Type B pancreatic cell (in vitro differentiated cells): ENCODE results near the gene WDR5. TPM values are rescaled to one million over a fixed set of nuclear protein-coding genes. Genes with fewer than 3 reads are reported as not detected.
A peak's percentile ranks its signal among the peaks of the same experiment; 100 is the strongest.

Experiments used
- DNase-seq: peaks from one replicate; pipeline ENCODE4 v3.0.0; 2021; ENCODE audit warnings: mixed read lengths; ENCODE audit not compliant: unreplicated experiment; ENCODE audit errors: extremely low spot score
- H3K27ac Mint-ChIP-seq: 2 replicates; pipeline ENCODE4 v1.8.0; 2021; ENCODE audit warnings: mild to moderate bottlenecking, mixed read lengths
- H3K27me3 Mint-ChIP-seq: 2 replicates; pipeline ENCODE4 v1.8.0; 2021; ENCODE audit warnings: mixed read lengths
- H3K36me3 Mint-ChIP-seq: 2 replicates; pipeline ENCODE4 v1.8.0; 2021; ENCODE audit warnings: mixed read lengths
- H3K4me1 Mint-ChIP-seq: one replicate; pipeline ENCODE4 v1.8.0; 2021; ENCODE audit warnings: mixed read lengths; ENCODE audit not compliant: unreplicated experiment
- H3K4me3 Mint-ChIP-seq: 2 replicates; pipeline ENCODE4 v1.8.0; 2021; ENCODE audit warnings: mild to moderate bottlenecking, mixed read lengths
- H3K9me3 Mint-ChIP-seq: 2 replicates; pipeline ENCODE4 v1.8.0; 2021; ENCODE audit warnings: mixed read lengths
- total RNA-seq: library from RNA; stranded (reverse); gene quantifications from 2 replicates; pipeline ENCODE4 v1.2.1, GENCODE V29; 2021; ENCODE audit warnings: low replicate concordance
- TF ChIP-seq, protein P1 (sequence below): fragments of 200-600 bp; sonication (generic); conservative IDR thresholded peaks from 2 replicates; pipeline ENCODE4 v1.5.0; 2021; ENCODE audit warnings: antibody characterized with exemption, mild to moderate bottlenecking

The WDR5 gene
- total RNA-seq, 1 donor from 2014 or later: 45.7 TPM

DNA sequence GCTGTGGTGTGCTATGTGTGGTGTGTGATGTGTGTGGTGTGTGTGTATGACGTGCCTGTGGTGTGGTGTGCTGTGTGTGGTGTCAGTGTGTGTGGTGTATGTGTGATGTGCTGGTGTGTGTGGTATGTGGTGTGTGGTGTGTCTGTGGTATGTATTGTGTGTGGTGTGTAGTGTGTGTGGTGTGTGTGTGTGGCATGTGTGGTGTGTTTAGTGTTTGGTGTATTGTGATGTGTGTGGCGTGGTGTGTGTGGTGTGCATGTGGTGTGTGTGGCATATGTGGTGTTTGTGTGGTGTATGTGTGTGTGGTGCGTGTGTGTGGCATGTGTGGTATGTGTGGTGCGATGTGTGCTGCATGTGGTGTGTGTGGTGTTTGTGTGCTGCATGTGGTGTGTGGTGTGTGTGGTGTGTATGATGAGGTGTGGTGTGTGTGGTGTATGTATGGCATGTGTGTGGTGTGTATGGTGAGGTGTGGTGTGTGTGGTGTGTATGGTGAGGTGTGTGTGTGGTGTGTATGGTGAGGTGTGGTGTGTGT, 46.7 kb downstream of the WDR5 start:
- Mint-ChIP-seq H3K4me1 (peaks cover 17% of the 10 kb centered on the region), H3K4me3 (no peak overlapping the region), H3K27me3 (no peaks in the 10 kb centered on the region), H3K9me3 (peaks cover 5% of the 10 kb centered on the region), H3K27ac (peak overlapping the region; percentile 57), H3K36me3 (no peaks in the 10 kb centered on the region)
- DNase-seq: peak; percentile 25
- TF ChIP-seq, protein P1, sequence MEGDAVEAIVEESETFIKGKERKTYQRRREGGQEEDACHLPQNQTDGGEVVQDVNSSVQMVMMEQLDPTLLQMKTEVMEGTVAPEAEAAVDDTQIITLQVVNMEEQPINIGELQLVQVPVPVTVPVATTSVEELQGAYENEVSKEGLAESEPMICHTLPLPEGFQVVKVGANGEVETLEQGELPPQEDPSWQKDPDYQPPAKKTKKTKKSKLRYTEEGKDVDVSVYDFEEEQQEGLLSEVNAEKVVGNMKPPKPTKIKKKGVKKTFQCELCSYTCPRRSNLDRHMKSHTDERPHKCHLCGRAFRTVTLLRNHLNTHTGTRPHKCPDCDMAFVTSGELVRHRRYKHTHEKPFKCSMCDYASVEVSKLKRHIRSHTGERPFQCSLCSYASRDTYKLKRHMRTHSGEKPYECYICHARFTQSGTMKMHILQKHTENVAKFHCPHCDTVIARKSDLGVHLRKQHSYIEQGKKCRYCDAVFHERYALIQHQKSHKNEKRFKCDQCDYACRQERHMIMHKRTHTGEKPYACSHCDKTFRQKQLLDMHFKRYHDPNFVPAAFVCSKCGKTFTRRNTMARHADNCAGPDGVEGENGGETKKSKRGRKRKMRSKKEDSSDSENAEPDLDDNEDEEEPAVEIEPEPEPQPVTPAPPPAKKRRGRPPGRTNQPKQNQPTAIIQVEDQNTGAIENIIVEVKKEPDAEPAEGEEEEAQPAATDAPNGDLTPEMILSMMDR: no peak

DNA sequence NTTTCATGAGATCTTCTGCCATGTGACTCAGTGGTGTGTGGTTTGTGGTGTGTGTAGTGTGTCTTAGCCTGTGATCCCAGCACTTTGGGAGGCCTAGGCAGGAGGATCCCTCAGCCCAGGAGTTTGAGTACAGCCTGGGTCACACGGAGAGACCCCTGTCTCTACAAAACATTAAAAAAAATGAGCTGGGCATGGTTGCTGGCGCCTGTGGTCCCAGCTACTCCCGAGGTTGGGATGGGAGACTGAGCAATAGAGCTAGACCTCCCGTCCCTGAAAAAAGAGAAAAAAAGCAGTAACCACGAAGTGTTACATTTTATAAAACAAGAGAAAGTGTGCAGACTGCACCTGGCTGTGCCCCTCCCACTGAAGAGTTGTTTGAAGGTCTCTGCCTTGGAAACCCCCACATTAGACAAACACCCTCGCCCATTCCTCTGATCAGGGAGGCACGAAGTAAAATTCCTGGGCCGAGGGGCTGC, 49.7 kb downstream of the WDR5 start:
- TF ChIP-seq, protein P1: no peak
- DNase-seq: peak; percentile 18
- H3K27ac Mint-ChIP-seq: no peak overlapping the region
- H3K4me3 Mint-ChIP-seq: no peak overlapping the region
- H3K9me3 Mint-ChIP-seq: peaks cover 5% of the 10 kb centered on the region
- peaks cover 7% of the 10 kb centered on the region for H3K27me3 Mint-ChIP-seq
- no peaks in the 10 kb centered on the region for H3K36me3 Mint-ChIP-seq
- peaks cover 19% of the 10 kb centered on the region for H3K4me1 Mint-ChIP-seq

DNA sequence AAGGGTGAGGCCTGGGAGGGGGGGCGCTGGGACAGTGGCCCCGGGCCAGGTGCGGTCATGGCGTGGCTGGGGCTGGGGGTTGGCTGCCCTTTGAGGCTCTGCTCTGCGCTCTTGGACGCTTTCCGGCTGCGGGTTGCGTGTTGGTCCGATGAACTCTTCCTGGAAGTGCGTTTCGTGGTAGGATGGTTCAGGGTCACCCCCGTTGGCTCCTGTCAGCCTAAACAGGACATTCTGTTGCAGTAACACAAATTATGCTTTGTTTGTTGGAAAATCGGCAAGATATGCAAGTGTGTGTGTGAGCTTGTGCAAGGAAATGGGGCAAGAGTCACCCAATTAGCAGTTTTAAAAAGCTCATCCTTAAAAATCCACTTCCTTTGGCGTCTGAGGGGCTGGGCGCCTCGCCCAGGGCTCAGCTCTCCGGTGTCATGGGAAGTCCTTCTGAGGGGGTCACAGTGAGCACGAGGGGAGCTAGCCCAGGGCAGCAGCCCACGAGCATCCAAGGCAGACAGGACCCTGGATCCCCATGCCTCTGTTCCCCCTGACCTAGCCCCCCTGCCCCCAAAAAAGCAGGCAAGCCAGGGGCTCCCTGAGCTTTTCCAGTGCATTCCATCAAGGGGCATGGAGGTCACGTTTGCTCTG, 50.7 kb downstream of the WDR5 start:
- Mint-ChIP-seq H3K27ac (no peak overlapping the region), H3K36me3 (no peaks in the 10 kb centered on the region), H3K27me3 (peaks cover 7% of the 10 kb centered on the region), H3K9me3 (peaks cover 5% of the 10 kb centered on the region), H3K4me1 (peaks cover 19% of the 10 kb centered on the region), H3K4me3 (no peak overlapping the region)
- TF ChIP-seq, protein P1: no peak
- DNase-seq: no peak

DNA sequence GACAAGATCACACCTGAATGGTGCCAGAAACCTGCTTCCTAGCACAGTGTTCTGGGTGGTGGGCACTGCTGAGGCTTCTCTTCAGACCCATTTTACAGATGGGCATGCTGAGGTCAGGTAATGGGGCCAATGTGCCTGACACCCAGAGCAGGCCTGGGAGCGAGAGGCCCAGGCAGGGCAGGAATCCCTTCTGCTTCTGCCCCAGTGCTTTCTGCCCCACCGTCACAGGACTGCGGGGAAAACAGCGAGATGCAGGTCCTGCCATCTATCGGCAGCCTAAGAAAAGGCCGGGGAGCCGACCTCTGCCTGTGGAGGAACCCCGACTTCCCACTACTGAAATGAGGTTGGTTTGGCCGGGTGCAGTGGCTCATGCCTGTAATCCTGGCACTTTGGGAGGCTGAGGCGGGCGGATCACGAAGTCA, 51.2 kb downstream of the WDR5 start:
- DNase-seq: no peak
- H3K36me3 Mint-ChIP-seq: no peaks in the 10 kb centered on the region
- H3K9me3 Mint-ChIP-seq: peaks cover 5% of the 10 kb centered on the region
- H3K4me1 Mint-ChIP-seq: peaks cover 23% of the 10 kb centered on the region
- H3K27ac Mint-ChIP-seq: no peak overlapping the region
- TF ChIP-seq, protein P1: no peak
- H3K4me3 Mint-ChIP-seq: no peak overlapping the region
- peaks cover 12% of the 10 kb centered on the region for H3K27me3 Mint-ChIP-seq

DNA sequence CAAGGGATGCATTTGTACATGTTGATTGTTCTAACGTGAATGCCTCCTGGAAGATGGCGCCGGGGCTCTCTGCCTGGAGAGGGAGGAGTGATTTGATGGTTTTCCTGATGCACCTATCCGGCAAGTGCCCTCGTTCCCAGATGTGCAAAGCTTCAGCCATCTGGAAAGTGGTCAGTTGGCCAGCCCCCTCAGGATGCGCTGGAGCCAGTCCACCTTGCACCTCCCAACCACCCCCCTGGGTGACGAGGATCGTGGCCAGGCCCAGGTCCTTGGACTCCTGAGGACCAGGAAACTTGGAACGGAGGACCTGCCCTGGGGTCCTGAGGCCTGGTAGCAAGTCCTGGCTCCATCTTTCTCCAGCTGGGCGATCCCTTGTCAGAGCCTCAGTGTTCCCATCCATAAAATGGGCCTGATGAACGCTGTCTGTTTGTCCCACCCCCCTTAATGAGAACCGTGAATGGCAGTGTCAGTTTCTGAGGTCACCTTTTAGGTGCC, 52.1 kb downstream of the WDR5 start:
- Mint-ChIP-seq H3K9me3 (no peaks in the 10 kb centered on the region), H3K4me3 (no peak overlapping the region), H3K36me3 (no peaks in the 10 kb centered on the region), H3K27me3 (peaks cover 12% of the 10 kb centered on the region), H3K27ac (no peak overlapping the region), H3K4me1 (peaks cover 24% of the 10 kb centered on the region)
- no peak for DNase-seq
- TF ChIP-seq, protein P1: no peak
